LNCAP (cell line): ENCODE measurements around the gene EPHB2.

Experiments
- TF ChIP-seq, protein P1 (sequence below): fragments of 450-650 bp; IDR thresholded peaks from 2 replicates; pipeline ENCODE4 v1.5.1; 2017; ENCODE audit warnings: mild to moderate bottlenecking

The EPHB2 gene

GRCh38 chr1:22810378-22810777, 99.7 kb downstream of the EPHB2 start:
- TF ChIP-seq, protein P1, sequence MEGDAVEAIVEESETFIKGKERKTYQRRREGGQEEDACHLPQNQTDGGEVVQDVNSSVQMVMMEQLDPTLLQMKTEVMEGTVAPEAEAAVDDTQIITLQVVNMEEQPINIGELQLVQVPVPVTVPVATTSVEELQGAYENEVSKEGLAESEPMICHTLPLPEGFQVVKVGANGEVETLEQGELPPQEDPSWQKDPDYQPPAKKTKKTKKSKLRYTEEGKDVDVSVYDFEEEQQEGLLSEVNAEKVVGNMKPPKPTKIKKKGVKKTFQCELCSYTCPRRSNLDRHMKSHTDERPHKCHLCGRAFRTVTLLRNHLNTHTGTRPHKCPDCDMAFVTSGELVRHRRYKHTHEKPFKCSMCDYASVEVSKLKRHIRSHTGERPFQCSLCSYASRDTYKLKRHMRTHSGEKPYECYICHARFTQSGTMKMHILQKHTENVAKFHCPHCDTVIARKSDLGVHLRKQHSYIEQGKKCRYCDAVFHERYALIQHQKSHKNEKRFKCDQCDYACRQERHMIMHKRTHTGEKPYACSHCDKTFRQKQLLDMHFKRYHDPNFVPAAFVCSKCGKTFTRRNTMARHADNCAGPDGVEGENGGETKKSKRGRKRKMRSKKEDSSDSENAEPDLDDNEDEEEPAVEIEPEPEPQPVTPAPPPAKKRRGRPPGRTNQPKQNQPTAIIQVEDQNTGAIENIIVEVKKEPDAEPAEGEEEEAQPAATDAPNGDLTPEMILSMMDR = no peak

DNA sequence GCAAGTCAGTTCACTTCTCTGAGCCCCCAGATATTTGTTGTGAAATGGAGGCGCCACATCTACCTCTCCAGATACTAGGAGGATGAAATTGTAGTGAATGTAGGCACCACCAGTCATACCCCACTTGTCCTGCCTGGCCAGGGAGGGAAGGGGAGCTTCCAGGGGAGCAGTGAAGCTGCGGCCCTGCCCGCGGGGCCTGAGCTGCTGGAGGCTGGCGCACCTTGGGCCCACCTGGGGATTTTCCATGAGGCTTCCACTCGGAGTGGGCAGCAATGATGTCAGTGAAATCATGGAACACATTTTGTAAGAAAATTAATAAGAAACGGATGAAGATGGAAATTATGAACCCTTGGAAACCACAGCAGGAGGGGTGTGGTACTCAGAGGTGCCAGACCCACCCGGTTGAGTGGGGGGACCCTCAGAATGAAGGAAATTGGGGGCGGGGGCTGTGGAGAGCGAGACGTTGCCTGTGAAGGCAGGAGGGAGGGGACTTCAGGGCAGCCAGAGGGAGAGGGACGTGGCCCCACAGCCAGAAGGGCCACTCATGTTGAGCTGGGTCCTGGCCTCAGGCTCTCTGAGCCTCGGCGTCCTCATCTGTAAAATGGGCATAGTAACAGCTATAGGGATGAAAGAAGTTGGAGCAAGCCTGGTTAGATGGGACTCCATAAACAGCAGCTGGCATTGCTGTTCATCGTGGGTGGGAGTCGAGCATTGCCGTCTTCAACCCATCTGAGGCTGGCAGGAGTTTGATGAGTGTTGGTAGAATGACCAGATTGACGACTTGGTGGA, 101.6 kb downstream of the EPHB2 start:
- TF ChIP-seq, protein P1 = no peak

DNA sequence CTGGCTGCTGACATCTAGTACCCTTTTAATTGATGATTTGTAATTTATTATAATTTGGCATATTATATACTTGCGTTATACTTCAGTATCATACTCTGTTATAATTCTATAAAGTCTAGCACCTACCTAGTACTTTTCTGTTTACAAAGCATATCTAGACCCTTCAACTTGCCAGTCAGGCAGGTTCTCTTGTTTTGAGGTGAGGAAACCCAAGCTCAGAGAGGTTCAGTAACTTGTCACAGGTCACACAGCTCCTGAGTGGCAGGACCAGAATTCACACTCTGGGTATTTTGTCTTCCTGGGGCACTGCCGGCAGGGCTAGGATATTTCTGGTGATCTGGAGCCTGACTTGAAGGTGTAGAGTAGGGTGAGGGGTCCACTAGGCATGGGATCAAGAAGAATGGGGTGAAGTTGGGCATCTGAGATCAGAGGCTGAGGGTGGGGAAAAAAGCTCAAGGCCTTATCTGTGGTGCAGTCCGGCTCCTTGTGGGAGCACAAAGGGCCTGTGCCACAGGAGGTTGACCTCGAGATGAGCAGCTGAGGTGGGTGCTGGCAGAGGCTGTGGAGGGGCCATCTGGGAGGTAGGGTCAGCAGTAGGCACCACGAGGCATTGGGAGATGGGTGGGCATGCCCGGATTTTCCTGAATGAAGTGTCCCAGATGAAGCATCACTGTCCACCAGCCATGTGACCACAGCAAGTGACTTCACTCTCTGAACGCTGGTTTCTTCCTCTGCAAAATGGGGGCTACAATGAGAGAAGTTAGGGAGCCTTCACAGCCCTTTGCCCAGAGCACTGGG, 102.6 kb downstream of the EPHB2 start:
- TF ChIP-seq, protein P1 = no peak

DNA sequence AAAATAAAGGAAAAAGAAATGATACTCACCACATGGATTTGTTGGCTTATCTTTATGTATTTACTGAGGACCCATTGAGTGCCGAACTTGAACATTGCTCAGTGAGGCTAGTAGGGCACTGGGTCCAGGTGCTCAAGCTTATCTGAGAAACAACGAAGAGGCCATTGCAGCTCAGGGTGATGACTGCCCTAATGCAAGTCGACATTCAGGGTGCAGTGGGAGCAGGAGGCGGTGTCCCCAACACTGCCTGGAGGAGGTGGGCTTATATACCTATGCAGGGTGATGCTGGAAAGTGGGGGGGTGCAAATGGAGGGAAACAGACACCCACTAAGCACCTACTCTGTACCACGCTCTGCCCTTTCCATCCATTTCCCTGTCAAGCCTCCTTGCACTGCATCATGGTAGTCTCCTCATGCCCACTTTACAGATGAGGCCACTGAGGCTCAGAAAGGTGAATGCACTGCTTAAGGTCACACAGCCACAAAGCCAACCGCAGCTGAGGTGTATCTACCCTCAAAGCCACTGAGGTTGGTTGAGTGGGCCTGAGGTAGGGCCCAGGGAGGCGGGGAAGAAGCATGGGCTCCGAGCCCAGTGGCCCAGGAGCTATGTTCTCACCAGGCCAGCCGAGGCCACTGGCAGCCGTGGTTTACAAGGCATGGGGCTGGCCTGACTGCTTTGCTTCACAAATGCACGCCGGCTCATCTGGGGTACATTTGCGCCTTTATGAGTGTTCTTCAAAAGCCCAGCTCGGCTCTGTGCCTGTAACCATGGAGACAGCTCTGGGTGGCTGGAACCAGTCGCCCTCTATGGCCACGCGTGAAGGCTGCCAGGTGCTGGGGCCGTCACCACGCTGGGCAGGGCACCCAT, 103.8 kb downstream of the EPHB2 start:
- TF ChIP-seq, protein P1 = no peak

DNA sequence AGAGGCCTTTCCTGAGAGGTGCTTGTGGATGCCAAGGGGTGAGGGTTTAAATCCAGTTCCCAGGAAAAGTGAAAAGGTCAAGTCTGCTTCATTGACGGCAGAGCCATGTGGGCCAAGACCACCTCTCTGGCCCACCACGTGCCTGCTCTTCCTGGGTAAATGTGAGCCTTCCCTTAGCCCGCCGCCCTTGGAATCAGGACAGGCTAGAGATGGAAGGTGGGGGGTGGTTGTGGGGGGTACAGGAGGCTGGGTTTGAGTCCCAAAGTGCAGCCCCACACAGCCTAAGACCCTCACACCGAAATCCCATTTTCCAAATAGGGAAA, 104.4 kb downstream of the EPHB2 start:
- TF ChIP-seq, protein P1 = no peak

- TF ChIP-seq, protein P1 = no peak
Observed at GRCh38 chr1:22815421-22816066, 104.9 kb downstream of the EPHB2 start.
